Stimulated activated CD8-positive, alpha-beta memory T cell treated with anti-CD3 and anti-CD28 coated beads, Interleukin-4, amount 100 ng/mL, for 4 hours (primary cell): ENCODE measurements around the gene SPINK5.
"Not testable (repeated sequence)": the region's sequence is repeated elsewhere in the genome, so short reads cannot be mapped to it uniquely, and the experiment has no call there.

ENCODE experiments used
- DNase-seq, 2 donors: peaks; one replicate each; pipeline ENCODE4 v3.0.0-alpha.2; 2020; ENCODE audit warnings: low read depth in 2 of 2, low spot score in 1 of 2

The SPINK5 gene, protein sequence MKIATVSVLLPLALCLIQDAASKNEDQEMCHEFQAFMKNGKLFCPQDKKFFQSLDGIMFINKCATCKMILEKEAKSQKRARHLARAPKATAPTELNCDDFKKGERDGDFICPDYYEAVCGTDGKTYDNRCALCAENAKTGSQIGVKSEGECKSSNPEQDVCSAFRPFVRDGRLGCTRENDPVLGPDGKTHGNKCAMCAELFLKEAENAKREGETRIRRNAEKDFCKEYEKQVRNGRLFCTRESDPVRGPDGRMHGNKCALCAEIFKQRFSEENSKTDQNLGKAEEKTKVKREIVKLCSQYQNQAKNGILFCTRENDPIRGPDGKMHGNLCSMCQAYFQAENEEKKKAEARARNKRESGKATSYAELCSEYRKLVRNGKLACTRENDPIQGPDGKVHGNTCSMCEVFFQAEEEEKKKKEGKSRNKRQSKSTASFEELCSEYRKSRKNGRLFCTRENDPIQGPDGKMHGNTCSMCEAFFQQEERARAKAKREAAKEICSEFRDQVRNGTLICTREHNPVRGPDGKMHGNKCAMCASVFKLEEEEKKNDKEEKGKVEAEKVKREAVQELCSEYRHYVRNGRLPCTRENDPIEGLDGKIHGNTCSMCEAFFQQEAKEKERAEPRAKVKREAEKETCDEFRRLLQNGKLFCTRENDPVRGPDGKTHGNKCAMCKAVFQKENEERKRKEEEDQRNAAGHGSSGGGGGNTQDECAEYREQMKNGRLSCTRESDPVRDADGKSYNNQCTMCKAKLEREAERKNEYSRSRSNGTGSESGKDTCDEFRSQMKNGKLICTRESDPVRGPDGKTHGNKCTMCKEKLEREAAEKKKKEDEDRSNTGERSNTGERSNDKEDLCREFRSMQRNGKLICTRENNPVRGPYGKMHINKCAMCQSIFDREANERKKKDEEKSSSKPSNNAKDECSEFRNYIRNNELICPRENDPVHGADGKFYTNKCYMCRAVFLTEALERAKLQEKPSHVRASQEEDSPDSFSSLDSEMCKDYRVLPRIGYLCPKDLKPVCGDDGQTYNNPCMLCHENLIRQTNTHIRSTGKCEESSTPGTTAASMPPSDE

DNA sequence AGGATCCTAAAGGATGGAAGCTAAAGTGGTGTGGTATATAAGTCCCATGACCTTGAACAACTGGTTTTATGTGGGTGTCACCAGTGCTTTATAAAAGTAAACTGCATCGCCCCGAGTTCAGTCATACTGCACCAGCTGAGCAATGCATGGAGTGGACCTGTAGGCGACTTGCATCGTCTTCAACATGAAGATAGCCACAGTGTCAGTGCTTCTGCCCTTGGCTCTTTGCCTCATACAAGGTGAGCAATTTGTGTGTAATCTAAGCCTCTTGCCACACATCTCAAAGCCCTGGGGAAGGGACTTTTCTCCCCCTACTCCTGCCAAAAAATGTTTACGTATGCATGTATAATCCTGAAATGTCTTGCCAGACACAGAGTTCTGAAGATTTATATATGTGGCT is at the start of gene SPINK5:
Gene SPINK5, plus strand, starts transcription at position 120 of the 400 bp plus-strand sequence. Its CDS starts 65 bp downstream, at position 185.
- DNase-seq: no peak

DNA sequence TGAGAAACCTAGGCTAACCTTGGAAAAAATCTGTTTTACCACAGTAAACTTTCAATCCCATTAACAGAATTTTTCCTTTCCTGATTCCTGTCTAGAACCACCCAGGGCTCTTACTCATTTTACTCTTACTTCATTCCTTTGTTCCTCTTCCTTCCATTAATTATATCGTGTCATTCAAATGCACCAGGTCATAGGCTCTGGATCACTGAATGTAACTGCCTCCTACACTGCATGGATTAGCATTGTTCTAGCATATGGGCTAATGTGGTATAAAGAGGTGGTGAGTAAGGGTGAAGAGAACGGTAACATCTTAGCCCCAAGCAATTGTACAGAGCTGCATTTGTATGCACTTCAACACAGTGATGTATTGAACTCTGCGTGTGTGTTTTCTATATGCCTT is 49.5 kb upstream of the SPINK5 start:
- no peak for DNase-seq

DNA sequence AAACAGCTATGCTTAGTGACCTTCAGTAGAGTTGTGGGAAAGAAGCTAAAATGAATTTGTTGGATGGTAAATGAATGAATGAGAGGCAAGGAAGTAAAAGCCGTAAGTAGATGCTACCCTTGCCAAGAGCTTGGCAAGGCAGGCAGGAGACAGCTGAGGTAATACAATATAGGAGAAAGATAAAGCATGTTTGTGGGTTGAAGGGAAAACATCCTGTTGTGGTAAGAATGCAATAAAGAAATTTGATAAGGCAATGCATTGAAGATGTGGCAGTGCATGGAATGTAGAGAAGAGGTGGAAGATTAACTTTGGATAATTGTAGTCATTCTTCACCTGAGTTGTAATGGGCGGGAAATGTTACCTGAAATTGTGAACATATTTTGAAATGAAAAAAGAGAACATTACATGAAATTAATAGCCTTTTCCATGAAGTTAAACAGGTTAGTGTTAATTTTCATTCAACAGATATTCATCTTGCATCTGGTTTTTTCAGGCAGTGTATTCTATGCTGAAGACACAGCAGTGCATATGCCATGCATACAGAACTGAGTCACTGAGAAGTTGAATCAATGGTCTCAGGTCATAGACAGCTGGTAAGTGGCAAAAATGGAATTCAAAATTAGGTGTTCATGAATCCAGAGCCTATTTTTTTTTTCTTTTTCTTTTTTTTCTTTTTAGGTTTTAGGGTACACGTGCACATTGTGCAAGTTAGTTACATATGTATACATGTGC is 43.4 kb upstream of the SPINK5 start:
- DNase-seq: no peak

DNA sequence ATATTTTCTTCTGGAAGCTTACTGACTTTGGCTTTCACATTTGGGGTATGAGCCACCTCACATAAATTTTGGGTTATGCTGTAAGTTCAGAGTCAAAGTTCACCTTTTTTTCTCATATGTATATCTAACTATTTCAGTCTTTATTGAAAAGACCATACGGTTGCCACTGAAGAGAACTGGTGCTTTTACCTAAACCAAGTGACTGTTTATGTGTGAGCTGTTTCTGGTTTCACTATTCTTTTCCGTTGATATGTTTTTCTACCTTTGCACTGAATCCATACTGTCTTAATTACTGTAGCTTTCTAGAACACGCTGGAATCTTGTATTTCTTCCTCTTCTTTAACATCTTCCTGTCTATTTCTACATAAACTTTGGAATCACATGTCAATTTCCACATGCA is 36.3 kb upstream of the SPINK5 start:
- no peak for DNase-seq

DNA sequence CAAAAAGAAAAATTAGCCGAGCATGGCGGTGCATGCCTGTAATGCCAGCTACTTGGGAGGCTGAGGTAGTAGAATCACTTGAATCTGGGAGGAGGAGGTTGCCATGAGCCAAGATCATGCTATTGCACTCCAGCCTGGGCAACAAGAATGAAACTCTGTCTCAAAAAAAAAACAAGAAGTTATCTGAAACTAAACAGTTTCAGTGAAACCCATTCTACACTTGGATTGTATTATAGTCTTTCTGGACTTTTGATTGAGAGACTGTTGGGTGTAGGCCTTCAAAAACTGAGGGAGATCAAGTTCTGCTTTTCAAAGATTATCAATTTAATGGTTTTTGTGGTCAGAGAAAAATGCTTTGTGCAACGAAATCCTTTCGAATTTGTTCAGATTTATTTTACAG is 34.6 kb upstream of the SPINK5 start:
- DNase-seq: no peak

DNA sequence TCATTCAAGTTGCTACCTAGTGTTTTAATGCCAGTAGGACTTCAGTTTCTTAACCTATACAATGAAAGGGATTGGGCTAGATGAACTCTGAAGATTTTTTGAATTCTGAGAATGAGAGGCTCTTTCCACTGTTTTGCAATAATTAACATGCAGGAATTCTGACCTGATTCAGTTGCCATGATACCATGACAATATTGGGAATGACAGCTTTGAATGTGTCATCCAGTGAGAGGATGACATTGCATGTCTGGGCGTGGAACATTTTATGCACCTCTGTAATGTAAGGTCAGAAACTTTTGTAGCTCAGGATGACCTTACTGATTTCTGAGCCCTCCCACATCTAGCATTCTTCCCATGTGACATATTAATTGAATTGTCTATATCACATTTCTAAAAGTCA is 30.6 kb upstream of the SPINK5 start:
- no peak for DNase-seq

DNA sequence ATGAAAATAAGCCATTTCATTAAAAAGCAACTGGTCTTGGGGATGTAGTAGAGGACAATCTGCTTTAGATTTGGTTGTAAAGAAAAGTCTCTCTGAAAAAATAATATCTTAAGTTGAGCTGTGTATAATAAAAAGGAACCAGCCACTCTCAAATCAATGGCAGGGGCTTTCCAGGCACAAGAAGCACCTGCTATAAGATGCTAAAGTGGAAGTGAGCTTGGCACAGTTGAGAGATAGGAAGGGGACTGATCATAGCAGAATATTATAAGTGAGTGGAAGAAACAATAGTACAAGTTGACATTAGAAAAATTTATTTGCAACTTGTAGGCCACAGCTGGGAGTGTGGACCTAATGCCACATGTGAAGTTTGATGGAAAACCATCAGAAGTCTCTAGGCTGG is 28.1 kb upstream of the SPINK5 start:
- DNase-seq: no peak

DNA sequence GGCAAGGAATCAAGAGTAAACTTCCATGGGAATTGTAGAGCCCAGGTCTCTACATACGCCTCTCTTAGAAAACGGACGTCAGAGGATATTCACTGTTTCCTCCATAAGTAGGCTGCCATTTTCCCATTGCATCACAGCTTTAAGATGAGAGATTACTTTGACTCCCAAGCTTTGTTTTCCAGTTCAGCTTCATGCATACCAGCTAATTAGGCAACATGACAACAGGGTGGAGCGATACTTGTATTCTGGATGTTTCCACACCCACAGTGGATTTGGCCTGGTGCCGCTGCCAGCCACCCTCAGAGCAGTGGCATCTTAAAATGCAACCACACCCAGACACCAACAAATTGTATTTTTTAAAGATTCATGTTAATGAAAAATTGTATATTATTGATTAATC is 20.9 kb upstream of the SPINK5 start:
- no peak for DNase-seq

DNA sequence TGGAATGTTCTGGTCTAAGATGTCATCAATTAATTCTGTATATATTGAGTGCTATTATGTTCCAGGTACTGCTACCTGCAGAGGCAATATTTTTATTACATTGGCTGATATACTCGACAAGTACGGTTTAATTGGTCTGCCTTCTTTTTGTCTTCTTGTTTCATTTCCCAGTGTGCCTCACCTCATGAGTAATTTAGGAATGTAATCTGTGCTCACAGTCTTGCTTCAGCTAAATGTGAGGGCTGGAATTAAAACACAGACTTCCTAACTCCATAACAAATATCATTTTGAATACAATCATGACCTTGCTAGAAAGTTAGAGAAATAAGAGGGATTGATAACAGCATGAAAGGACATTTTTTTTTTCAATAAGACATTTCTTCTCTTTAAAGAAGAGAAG is 20.1 kb upstream of the SPINK5 start:
- DNase-seq: no peak

DNA sequence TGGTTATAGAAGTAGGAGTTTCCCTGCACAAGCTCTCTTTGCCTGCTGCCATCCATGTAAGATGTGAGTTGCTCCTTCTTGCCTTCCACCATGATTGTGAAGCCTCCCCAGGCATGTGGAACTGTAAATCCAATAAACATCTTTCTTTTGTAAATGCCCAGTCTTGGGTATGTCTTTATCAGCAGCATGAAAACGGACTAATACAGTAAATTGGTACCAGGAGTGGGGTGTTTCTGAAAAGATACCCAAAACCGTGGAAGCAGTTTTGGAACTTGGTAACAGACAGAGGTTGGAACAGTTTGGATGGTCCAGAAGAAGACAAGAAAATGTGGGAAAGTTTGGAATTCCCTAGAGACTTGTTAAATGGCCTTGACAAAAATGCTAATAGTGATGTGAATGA is 8.6 kb upstream of the SPINK5 start:
- not testable (repeated sequence) for DNase-seq

DNA sequence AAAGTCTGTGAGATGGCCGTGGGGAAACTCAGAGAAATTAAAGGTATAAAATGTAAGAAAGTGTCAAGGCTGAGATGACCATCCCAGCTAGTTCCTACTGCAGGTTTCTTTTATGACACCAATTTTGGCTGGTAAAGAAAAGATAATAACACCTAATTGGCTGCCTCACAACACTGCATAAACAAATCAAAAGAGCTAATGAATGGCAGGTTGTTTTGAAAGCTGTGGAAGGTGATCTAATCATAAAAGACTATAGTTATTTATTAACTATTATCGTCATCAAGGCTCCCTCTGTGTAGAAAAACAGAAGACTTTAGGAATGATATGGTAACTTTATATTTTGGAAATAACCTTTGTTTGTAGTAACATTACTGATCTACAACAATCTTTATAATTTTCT is 3.5 kb upstream of the SPINK5 start:
- no peak for DNase-seq

DNA sequence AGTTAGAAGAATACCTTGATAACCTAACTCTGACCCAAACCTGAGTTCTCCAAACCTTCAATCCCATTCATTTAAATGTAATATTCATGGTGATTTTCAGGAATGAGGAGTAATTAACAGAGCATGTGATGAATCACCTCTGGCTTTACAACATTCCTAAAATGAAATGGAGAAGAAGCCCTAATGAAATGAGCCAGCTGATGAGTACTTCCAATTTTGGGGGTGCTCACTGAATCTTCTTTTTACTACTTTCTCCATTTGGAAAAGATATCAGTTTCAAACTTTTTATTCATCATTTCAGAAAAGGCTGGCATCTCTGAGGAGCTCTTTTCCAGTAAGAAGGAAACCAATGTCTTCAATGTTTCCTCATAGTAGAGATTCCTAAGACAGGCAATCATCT is 2.9 kb upstream of the SPINK5 start:
- no peak for DNase-seq

DNA sequence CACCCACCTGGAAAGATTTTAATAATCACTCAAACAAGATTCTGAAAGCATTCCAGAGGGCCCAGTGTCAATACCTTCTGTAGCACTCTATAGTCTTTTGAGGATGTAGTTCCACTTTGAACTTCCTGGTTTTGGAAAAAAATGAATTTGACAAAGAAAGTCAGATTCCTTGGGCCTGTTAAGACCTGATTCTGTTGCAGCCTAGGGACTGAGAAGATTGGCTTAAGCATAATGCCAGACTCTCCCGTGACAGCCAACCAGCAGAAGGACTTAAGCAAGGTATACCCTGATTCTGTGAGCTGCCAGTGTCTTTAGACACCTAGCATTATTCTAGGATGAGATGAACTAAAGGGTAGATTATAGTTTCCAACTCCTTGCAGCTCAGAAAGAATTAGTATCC is 6.8 kb downstream of the SPINK5 start:
- DNase-seq: no peak

DNA sequence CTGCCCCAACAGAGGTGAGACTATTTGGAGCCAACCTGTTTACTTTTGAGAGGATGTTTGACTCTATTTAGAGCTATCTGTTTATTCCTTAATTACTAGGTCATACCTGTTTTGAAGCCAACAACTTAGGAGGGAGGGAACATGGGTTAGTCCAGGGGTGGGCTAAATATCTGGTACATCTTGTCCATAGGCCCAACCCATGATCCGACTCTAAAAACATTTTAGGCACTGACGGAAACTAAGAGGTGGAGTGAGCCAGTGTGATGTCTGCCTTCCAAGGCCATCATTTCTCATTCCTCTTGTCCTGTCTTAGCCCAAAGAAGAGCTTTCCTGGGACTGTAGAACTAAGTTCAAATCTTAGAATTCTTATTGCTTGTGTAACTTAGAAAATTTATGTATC is 8.4 kb downstream of the SPINK5 start:
- DNase-seq: no peak

DNA sequence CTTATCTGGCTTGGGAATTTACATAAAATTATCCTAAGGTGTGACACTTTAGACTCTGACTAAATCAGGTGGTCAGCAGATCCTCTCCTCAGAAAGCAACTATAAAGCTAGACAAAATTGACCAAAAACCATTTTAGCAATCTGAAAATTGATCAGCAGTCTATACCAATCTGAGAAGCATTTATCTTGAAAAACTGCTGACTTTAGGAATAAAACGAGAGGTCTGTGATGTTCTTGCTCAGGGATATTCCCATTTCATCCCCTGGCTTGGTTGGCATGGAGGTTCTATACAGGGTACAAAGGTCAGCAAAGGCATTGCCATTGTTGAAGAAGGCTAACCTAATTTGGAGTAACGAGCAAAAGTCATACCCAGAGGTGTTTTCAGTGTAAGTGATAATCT is 11.7 kb downstream of the SPINK5 start:
- no peak for DNase-seq

DNA sequence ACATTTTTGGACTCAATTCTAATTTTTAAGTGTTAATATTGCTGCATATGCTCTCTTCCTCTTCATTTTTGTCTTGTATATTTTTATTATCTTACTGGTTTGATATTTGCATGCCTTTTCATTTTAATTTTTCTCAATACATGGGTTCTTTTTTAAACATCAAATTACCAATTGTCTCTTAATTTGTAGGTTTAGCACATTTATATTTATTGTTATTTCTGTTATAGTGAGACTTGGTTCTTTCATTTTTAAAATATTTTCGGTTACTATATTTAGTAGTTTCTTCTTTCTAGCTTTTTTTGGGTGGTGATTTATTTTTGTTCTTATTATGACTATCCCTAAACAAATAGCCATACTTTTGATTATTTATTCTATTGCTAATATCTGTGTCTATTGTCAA is 19.4 kb downstream of the SPINK5 start:
- DNase-seq: no peak

DNA sequence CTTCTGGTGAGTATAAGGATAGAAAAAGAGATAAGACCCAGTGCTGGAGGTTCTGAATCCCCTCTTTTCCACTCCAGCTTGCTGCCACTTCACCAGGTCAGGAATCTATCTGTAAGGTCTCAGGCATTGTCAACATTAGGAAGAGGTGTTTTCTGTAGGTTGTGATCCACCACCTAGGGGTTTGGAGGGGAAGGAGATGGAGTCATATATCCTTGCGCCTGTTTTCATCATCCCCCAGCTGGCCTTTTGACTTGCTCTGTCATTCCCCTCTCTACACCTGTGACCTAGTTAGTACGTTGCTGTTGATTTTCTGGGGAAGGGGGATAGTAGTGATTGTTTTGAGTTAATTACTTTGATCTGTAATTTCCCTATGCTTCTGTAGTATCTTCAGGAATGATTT is 20.5 kb downstream of the SPINK5 start:
- no peak for DNase-seq

DNA sequence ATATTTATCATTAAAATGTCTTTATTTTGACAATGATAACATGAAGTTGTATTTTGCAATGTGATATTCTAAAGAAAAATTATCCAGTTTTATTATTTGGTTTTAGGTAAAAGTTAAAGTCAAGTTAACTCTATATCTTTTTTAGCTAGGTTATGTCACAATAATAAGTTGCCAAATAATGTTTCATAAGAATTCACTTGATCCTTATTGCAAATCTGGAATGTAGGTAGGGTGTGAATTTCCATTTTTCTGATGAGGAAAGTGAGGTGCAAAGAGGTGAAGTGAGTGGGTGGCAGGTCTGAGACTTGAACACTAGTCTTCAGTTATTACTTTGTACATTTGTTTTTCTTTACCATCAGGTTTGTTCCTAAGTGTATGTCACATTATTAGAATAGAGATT is 21.5 kb downstream of the SPINK5 start:
- no peak for DNase-seq

DNA sequence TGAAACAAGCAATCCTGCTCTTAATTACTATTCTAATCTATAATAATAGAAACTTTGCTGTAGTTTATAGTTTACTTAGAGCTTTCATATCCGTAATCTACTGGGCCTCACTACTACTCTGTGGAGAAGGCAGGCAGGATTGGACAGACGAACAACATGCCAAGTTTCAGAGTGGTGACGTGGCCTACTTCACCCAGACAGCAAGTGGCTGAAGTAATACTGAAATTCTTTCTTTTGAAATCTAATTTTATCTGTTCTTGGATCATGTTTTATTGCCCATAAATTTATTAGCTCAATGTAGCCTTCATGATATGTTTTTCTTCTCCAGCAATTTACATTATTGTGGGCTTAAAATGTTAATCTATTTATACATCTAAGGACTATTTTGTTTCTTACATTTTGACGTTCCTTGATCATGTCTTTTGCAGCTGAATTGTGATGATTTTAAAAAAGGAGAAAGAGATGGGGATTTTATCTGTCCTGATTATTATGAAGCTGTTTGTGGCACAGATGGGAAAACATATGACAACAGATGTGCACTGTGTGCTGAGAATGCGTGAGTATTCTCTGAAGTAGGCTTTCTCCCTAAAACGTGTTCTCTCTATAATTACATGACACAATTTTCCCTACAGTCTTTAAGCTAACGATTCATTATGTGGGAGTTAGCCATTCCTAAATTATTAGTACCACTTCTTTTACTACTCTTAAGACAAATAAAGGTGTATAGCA is 22.4 kb downstream of the SPINK5 start:
- DNase-seq: no peak

DNA sequence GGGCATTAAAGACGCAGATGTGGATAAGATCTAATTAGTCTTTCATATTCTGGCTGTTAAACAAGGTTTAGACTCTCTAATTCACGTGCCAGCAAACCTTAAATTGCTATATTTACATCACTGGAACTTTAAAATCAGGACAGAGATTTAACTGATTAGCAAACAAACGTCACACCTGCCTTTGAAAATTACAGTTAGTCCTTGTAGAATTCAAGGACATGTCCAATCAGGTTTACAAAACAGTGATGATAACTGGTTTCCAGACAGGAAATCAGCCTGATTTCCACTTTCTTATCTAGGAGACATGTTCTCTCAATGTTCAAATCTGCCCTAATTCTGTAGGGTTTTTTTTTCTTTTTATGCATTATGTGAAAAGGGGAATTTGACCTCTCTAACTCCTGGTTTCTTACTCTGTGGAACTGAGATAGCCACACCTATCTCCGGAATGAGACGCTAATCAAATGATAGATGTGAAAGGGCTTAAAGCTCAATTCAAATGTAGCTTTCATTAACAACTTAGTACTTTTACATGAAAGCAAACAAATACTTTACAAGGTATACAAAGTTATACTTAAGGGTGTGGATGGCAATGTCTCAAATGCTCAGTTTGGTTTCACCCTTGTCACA is 26.5 kb downstream of the SPINK5 start:
- DNase-seq: no peak
